Endothelial cell of umbilical vein (primary cell): ENCODE measurements around the gene GSN. TPM values are rescaled to one million over a fixed set of nuclear protein-coding genes. Genes with fewer than 3 reads are reported as not detected.

Experiments
- BruUV-seq: library from RNA; stranded (reverse); fragments of 400-500 nt; replicated peaks from 2 replicates; lab custom pipeline; 2021; lab: Mats Ljungman, UMichigan
- CTCF ChIA-PET: fragments of 300-600, 350-600 bp; sonication (Branson Sonifier 250); formaldehyde crosslinking; loops from one replicate; lab custom pipeline; 2021; ENCODE audit warnings: antibody characterized with exemption, inconsistent platforms; lab: Charles Lee
- POLR2A ChIA-PET: fragments of 300-600, 350-600 bp; sonication (Branson Sonifier 250); formaldehyde crosslinking; loops from one replicate; lab custom pipeline; 2021; ENCODE audit warnings: antibody characterized with exemption, inconsistent platforms; lab: Charles Lee
- DNase-seq: peaks from one replicate; pipeline ENCODE4 v3.0.0-alpha.2; 2011; ENCODE audit warnings: low read depth, low spot score
- FAIRE-seq: peaks from 2 replicates; lab custom pipeline; 2011; peaks lifted over from hg19 to GRCh38; lab: Jason Lieb, UNC
- H2AFZ ChIP-seq: 2 replicates; pipeline ENCODE4 v1.6.0; 2012; ENCODE audit warnings: low read depth, low read length, control low read depth, inconsistent platforms
- H3K27ac ChIP-seq: 2 replicates; pipeline ENCODE4 v1.5.1; 2011; ENCODE audit warnings: low read depth, mild to moderate bottlenecking, control low read depth, low read length, moderate library complexity; ENCODE audit not compliant: insufficient read depth
- H3K27me3 ChIP-seq, 2 experiments: 2 replicates each; pipeline versions ENCODE4 v1.6.0 to v1.6.1; 2011; ENCODE audit warnings: low read length in 2 of 2, mixed read lengths in 1 of 2; ENCODE audit not compliant: control insufficient read depth in 2 of 2, insufficient read depth in 2 of 2
- H3K36me3 ChIP-seq, 2 experiments: 2 replicates in 1 of 2; 3 replicates in 1 of 2; pipeline ENCODE4 v1.5.1; 2011; ENCODE audit warnings: low read length in 2 of 2, mild to moderate bottlenecking in 1 of 2, moderate library complexity in 1 of 2; ENCODE audit not compliant: control insufficient read depth in 2 of 2, insufficient read depth in 2 of 2; ENCODE audit errors: extremely low read depth in 1 of 2
- H3K4me1 ChIP-seq: 3 replicates; pipeline ENCODE4 v1.5.1; 2011; ENCODE audit warnings: mild to moderate bottlenecking, low read length; ENCODE audit not compliant: control insufficient read depth, insufficient read depth; ENCODE audit errors: extremely low read depth
- H3K4me2 ChIP-seq: 2 replicates; pipeline ENCODE4 v1.6.1; 2011; ENCODE audit warnings: low read length, control low read depth, mixed read lengths; ENCODE audit not compliant: insufficient read depth
- H3K4me3 ChIP-seq, 3 experiments: fragments of 200-600 bp in 1 of 3; sonication (generic), shearing (Covaris generic) in 1 of 3; replicated peaks in 1 of 3; 2 replicates each; pipeline ENCODE4 v1.5.1; 2011 to 2016; ENCODE audit warnings: control low read depth in 3 of 3, low read length in 3 of 3, mild to moderate bottlenecking in 2 of 3, inconsistent platforms in 1 of 3, low read depth in 1 of 3, moderate library complexity in 1 of 3; ENCODE audit not compliant: insufficient read depth in 1 of 3
- H3K79me2 ChIP-seq: 2 replicates; pipeline ENCODE4 v1.6.0; 2012; ENCODE audit warnings: low read length, inconsistent platforms; ENCODE audit not compliant: control insufficient read depth, insufficient read depth
- H3K9ac ChIP-seq: replicated peaks from 2 replicates; pipeline ENCODE3; 2011; ENCODE audit warnings: low read length, control low read depth; ENCODE audit not compliant: insufficient read depth; ENCODE audit errors: extremely low read depth
- H3K9me1 ChIP-seq: replicated peaks from 3 replicates; pipeline ENCODE4 v1.6.0; 2011; ENCODE audit warnings: mild to moderate bottlenecking, low read length; ENCODE audit not compliant: control insufficient read depth, insufficient read depth; ENCODE audit errors: extremely low read depth
- H3K9me3 ChIP-seq: replicated peaks from 2 replicates; pipeline ENCODE4 v1.5.1; 2012; ENCODE audit warnings: low read length, inconsistent platforms; ENCODE audit not compliant: control insufficient read depth, insufficient read depth
- H4K20me1 ChIP-seq: replicated peaks from 2 replicates; pipeline ENCODE3; 2011; ENCODE audit warnings: mild to moderate bottlenecking, low read length; ENCODE audit not compliant: control insufficient read depth, insufficient read depth; ENCODE audit errors: extremely low read depth
- EZH2 ChIP-seq: IDR thresholded peaks from 2 replicates; pipeline ENCODE4 v1.6.1; 2012; ENCODE audit warnings: borderline replicate concordance, low read depth, mild to moderate bottlenecking, moderate library complexity, low read length, inconsistent platforms; ENCODE audit not compliant: severe bottlenecking
- FOS ChIP-seq: IDR thresholded peaks from 2 replicates; pipeline ENCODE4 v1.6.1; 2011; ENCODE audit warnings: mild to moderate bottlenecking, low read length, moderate library complexity, borderline replicate concordance; ENCODE audit not compliant: insufficient read depth
- GATA2 ChIP-seq: IDR thresholded peaks from 2 replicates; pipeline ENCODE4 v1.7.0; 2011; ENCODE audit warnings: low read depth, mild to moderate bottlenecking, moderate library complexity, mixed read lengths, low read length; ENCODE audit not compliant: insufficient read length, insufficient read depth
- JUN ChIP-seq: IDR thresholded peaks from 2 replicates; pipeline ENCODE4 v1.6.1; 2011; ENCODE audit warnings: borderline replicate concordance, low read depth; ENCODE audit not compliant: insufficient read length, insufficient read depth
- MYC ChIP-seq: IDR thresholded peaks from one replicate; pipeline ENCODE4 v1.6.1; 2011; ENCODE audit warnings: mild to moderate bottlenecking, low read depth, low read length
- POLR2A ChIP-seq: IDR thresholded peaks from 2 replicates; pipeline ENCODE4 v1.6.1; 2012; ENCODE audit warnings: low read depth, mild to moderate bottlenecking, control low read depth, low read length
- POLR2AphosphoS5 ChIP-seq: IDR thresholded peaks from 2 replicates; pipeline ENCODE4 v1.6.1; 2012; ENCODE audit warnings: low read depth, mild to moderate bottlenecking, control low read depth, low read length, moderate library complexity; ENCODE audit not compliant: insufficient read depth
- dilution Hi-C: fragments of 300-500 bp; cut with MboI; formaldehyde crosslinking; loops from one replicate; pipeline ENCODE4 v1.15.0; 2019; ENCODE audit warnings: low sequenced_read_pairs; ENCODE audit not compliant: extremely low pct_ligation_motif_present
- intact Hi-C: fragments of 100-400 bp; cut with micrococcal nuclease; formaldehyde crosslinking; loops from one replicate; pipeline ENCODE4 v1.10.0; 2022
- polyA plus RNA-seq, 4 experiments: library from polyadenylated mRNA; depleted of rRNA in 3 of 4; stranded (reverse) in 3 of 4; unstranded in 1 of 4; fragments of >200 nt; gene quantifications; 2 replicates each; pipeline versions ENCODE4 v1.2.1 to v1.2.3, GENCODE V29; 2011 to 2012; ENCODE audit warnings: missing spikeins in 1 of 4
- total RNA-seq: library from RNA; stranded (reverse); gene quantifications from 2 replicates; pipeline ENCODE4 v1.2.3, GENCODE V29; 2021
- TF ChIP-seq, protein P1 (sequence below), 2 donors: IDR thresholded peaks; 1 replicate in 1 of 2; 2 replicates in 1 of 2; pipeline ENCODE4 v1.5.1; 2011; ENCODE audit warnings: low read length in 2 of 2, mild to moderate bottlenecking in 2 of 2, moderate library complexity in 2 of 2, control low read depth in 1 of 2, inconsistent platforms in 1 of 2, low read depth in 1 of 2; ENCODE audit not compliant: insufficient read depth in 1 of 2; ENCODE audit errors: extremely low read depth in 1 of 2
- TF ChIP-seq, protein P2 (sequence below): IDR thresholded peaks from 2 replicates; pipeline ENCODE4 v1.6.1; 2011; ENCODE audit not compliant: insufficient read depth, insufficient read length

Gene GSN
- total and polyA plus RNA-seq, 2 donors (not counting 3 experiments of a cell fraction or from before 2014, with no cell fraction given), result 130 to 232 TPM

- H3K9me1 ChIP-seq, result no peaks in the 10 kb centered on the region
- no TSS peak for BruUV-seq
- no peak overlapping the region for H3K4me3 ChIP-seq
Observed at GRCh38 chr9:121344184-121344583, 76.2 kb downstream of the GSN start.

More at GRCh38 chr9:121344184-121344583, 76.2 kb downstream of the GSN start:
- intact Hi-C loops, result no loop called here
- H3K4me2 ChIP-seq, result no peak overlapping the region
- dilution Hi-C loops, result no loop called here
- CTCF ChIA-PET, result interaction anchor here (1.2 to 2.6 kb wide), 8 partner anchors 9 to 131 kb away, joined by 3 to 11 read pairs (median 3); no protein-coding TSS in a partner anchor
- POLR2A ChIA-PET, result no interaction called here
- peaks cover 28 to 29% of the 10 kb centered on the region in 2 experiments for H3K36me3 ChIP-seq
- no peaks in the 10 kb centered on the region for H4K20me1 ChIP-seq
- FAIRE-seq, result no peak
- TF ChIP-seq, protein P1, sequence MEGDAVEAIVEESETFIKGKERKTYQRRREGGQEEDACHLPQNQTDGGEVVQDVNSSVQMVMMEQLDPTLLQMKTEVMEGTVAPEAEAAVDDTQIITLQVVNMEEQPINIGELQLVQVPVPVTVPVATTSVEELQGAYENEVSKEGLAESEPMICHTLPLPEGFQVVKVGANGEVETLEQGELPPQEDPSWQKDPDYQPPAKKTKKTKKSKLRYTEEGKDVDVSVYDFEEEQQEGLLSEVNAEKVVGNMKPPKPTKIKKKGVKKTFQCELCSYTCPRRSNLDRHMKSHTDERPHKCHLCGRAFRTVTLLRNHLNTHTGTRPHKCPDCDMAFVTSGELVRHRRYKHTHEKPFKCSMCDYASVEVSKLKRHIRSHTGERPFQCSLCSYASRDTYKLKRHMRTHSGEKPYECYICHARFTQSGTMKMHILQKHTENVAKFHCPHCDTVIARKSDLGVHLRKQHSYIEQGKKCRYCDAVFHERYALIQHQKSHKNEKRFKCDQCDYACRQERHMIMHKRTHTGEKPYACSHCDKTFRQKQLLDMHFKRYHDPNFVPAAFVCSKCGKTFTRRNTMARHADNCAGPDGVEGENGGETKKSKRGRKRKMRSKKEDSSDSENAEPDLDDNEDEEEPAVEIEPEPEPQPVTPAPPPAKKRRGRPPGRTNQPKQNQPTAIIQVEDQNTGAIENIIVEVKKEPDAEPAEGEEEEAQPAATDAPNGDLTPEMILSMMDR (IDR thresholded peaks at IDR 0.05; ENCODE audit: extremely low read depth in 1 of 2, insufficient read depth in 1 of 2, low read depth in 1 of 2, low read length in 2 of 2), result no peak
- TF ChIP-seq JUN, result no peak
- TF ChIP-seq, protein P2, sequence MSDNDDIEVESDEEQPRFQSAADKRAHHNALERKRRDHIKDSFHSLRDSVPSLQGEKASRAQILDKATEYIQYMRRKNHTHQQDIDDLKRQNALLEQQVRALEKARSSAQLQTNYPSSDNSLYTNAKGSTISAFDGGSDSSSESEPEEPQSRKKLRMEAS, result no peak
- no peak for TF ChIP-seq GATA2
- no peak for TF ChIP-seq MYC
- TF ChIP-seq POLR2A, result no peak
- TF ChIP-seq POLR2AphosphoS5, result no peak
- TF ChIP-seq EZH2, result no peak
- no peak for TF ChIP-seq FOS
- peaks cover 2% of the 10 kb centered on the region for H3K79me2 ChIP-seq
- H3K9ac ChIP-seq, result no peak overlapping the region
- no peak overlapping the region for H2AFZ ChIP-seq
- H3K9me3 ChIP-seq, result no peaks in the 10 kb centered on the region
- DNase-seq, result no peak
- no peak overlapping the region for H3K27ac ChIP-seq
- H3K4me1 ChIP-seq, result no peaks in the 10 kb centered on the region
- no peaks in the 10 kb centered on the region for H3K27me3 ChIP-seq
